ENCODE measurements around the gene LHFPL6.
A peak's percentile ranks its signal among the peaks of the same experiment; 100 is the strongest.

Gene LHFPL6

DNA sequence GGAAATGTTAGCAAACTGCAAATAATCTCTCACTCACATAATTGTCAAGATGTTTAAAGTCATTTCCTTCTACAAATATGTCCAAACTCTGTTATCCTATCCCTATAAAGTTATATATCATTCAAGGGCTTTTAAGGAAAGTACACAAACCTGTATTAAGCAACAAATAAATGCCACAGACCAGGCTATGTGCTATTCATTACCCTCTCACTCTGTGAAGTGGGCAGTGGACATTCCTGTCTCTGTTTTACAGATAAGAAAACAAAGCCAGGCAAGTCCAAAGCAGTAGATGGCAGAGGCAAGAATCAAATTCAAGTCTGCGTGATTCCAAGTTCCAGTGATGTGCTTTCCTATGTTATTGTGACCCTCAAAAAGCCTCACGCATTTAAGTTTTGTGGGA is 140.6 kb downstream of the LHFPL6 start:
- no peak for DNase-seq (ENCODE audit: low read depth)

GRCh38 chr13:39461685-39462266 is 141.2 kb downstream of the LHFPL6 start:
- no peak for DNase-seq (ENCODE audit: low read depth)

DNA sequence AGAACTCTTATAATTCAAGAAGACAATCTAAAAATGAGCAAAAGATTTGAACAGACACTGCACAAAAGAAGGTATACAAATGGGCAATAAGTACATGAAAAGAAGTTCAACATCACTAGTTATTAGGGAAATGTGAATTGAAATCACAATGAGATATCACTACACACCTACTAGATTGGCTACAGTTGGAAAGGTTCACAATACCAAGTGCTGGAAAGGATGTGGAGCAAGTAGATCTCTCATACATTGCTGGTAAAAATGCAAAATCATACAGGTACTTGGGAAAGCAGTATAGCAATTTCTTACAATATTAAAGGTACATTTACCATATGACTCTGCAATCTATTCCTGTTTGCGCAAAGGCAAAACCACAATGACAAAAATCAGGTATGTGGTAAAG is 145.7 kb downstream of the LHFPL6 start:
- no peak for DNase-seq (ENCODE audit: low read depth)

- no peak for DNase-seq (ENCODE audit: low read depth)
Observed at GRCh38 chr13:39455521-39456175, 147.3 kb downstream of the LHFPL6 start.

DNA sequence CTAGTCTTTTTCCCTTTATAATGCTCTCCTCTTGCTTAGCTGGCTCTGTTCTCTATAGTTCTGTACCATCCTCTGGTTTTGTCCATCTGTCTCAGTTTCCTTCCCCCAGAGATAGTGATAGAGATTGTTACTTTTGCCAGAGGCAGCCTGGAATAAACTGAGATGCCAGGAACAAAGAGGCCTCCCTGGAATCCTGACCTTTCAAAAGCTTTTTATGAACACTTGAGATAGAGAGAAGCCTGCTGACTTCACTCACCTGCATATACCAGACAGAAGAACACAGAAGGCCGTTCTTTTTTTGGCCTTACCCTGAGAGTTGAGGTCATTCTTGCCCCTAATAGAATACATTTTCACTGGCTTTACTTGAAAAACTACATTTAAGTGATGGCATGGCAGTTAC is 150.2 kb downstream of the LHFPL6 start:
- DNase-seq (ENCODE audit: low read depth), result no peak

GRCh38 chr13:39452417-39452816 is 150.6 kb downstream of the LHFPL6 start:
- no peak for DNase-seq (ENCODE audit: low read depth)

GRCh38 chr13:39451860-39452301 is 151.1 kb downstream of the LHFPL6 start:
- peak; percentile 22 for DNase-seq (ENCODE audit: low read depth)

DNA sequence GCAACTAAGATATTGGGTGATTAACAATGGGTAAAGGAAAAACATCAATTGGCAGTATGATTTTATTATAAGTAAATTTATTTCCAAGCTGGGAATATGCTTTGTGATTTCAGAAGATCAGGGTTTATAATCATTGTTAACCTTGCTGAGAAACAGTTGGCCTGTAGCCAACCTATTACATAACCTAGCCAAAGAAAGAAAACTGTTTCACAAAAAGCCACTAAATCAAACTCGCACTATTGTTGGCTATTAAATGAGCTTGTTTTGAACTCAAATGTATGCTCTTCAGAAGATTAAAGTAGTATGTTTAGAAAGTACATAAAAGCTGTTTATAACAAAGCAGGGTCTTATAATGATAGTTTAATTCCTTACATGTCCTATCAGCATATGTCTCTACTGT is 151.7 kb downstream of the LHFPL6 start:
- DNase-seq (ENCODE audit: low read depth), result no peak

- DNase-seq (ENCODE audit: low read depth), result no peak
Observed at GRCh38 chr13:39450176-39450575, 152.8 kb downstream of the LHFPL6 start.

DNA sequence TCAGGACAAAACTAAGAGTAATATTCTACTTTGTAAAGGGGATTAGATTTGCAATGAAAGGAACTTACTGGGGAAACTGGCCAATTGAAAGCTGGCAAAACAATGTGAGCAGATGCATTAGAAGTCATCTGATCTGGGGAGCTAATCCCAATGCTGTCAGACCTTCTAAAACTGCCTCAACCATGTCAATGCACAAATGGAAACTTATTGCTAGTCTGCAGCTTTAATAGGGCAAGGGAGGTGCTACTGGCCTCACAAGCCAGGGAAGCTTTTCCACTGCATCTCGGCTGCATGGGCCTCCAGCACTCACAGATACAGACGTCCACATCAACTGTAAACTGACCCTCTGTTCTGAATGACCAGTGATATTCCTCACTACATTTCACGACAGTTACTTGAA is 154.2 kb downstream of the LHFPL6 start:
- peak; percentile 40 for DNase-seq (ENCODE audit: low read depth)

DNA sequence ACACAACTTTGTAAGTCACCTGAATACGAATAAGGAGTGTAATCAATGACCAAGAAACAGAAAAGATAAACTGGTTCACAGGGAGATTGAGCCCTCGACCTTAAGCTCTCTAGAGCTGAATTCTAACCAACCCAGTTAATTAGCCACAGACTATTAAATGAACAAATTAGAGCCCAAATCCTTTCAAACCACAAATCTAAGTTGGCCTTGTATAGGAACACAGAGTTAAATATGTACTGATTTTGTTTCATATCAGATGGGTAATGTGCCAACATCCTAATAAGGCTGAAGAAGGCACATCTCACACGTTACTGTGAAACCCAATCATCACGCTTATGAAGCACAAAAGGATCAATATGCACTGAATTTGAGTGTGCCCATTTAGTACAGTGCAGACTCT is 156.1 kb downstream of the LHFPL6 start:
- no peak for DNase-seq (ENCODE audit: low read depth)

GRCh38 chr13:39444866-39445265 is 158.1 kb downstream of the LHFPL6 start:
- DNase-seq (ENCODE audit: low read depth), result no peak

GRCh38 chr13:39433651-39434050 is 169.3 kb downstream of the LHFPL6 start:
- DNase-seq (ENCODE audit: low read depth), result no peak

GRCh38 chr13:39432196-39432595 is 170.8 kb downstream of the LHFPL6 start:
- no peak for DNase-seq (ENCODE audit: low read depth)

DNA sequence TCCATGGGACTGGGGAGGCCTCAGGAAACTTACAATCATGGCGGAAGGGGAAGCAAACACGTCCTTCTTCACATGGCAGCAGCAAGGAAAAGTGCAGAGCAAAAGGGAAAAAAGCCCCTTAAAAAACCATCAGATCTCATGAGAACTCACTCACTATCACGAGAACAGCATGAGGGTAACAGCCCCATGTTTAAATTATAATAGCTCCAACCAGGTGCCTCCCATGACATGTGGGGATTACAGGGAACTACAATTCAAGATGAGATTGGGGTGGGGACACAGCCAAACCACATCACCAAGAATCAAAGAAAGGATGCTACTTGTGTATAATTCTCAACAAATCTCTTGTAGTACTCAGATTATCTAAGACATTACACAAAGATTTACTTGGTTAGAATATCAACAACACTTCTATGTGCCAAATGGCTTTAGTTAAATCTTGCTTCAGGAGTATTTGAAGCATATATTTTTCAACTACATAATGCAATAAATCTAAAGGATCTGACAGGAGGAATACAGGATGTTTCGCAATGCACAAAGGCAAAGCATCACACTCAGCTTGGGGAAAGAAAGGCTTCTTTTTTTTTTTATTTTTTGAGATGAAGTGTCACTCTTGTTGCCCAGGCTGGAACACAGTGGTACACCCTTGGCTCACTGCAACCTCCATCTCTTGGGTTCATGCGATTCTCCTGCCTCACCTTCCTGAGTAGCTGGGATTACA is 180.0 kb downstream of the LHFPL6 start:
- no peak for DNase-seq (ENCODE audit: low read depth)

GRCh38 chr13:39419876-39420275 is 183.1 kb downstream of the LHFPL6 start:
- DNase-seq (ENCODE audit: low read depth), result no peak

- no peak for DNase-seq (ENCODE audit: low read depth)
Observed at GRCh38 chr13:39419068-39419467, 183.9 kb downstream of the LHFPL6 start.

DNA sequence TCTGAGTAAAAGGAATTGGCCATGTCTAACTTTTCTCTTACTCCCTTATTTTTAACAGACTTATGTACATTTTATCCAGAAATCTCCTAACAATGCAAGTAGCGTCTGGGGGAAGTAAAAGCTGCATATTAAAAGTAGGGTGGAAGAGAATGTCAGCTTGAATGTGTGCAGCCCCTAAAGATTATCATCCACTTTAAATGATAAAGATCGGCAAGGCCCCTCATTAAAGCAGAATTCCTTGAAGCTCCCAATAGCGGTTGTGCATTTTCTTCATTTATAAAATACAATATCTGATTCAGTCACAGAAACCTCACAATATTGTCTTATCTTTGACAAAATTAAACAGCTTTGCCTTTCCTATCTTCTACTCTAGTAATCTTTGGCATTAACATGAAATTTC is 184.6 kb downstream of the LHFPL6 start:
- no peak for DNase-seq (ENCODE audit: low read depth)

DNA sequence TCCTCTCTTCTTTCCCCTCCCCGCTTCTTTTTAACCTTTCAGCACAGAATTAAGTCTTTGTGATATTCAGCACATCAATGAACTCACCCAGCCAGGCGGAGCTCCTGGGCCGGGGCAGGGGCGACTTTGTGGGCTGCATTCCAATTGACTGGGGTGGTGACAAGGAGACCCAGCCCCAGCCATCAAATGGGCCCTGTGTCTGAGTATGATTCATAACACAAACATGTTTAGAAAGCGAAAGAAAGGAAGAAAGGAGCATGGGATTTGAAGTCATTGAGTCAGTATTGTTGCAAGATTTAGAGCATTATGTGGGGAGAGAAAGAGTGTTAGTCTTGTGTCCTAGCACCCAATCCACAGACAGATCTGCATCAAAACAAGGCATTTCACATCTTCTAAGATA is 185.3 kb downstream of the LHFPL6 start:
- no peak for DNase-seq (ENCODE audit: low read depth)

- DNase-seq (ENCODE audit: low read depth), result no peak
Observed at GRCh38 chr13:39417131-39417530, 185.9 kb downstream of the LHFPL6 start.

DNA sequence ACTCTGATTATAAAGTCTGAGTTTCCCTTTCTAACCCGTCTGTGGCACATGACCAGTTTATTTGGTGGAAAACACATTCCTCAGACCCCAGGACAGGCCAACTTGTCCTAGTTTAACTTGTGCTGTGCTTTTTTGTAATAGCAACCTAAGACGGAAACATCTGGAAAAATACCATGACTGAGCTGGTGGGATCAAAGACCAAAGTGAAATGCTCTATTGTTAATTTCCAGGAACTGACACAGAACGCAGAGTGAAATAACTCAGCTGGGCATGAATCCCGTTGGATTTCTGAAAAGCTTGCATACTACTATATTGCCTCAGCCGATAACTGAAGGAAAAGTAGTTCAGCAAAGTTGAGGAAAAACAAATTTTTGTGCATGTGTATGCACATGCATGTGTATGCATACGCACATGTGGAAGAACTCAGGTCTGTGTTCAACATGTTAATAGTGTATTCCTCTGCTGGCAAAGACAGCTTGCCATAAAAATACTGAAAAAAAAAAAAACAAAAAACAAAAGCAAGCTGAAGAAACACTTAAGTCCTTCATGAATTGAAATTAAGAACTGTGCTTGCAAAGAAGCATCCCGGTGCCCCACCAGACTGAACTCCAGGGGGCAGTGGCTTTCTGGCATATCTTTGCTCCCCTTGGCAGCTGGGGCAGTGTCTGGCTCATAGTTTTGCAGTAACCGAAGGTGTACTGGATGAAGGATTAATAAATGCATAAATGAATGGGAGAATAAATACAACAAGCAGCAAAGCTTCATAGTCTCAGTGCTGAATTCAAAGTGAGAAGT is 187.8 kb downstream of the LHFPL6 start:
- DNase-seq (ENCODE audit: low read depth), result peak; percentile 28

- no peak for DNase-seq (ENCODE audit: low read depth)
Observed at GRCh38 chr13:39414339-39414738, 188.7 kb downstream of the LHFPL6 start.

GRCh38 chr13:39411511-39411910 is 191.5 kb downstream of the LHFPL6 start:
- DNase-seq (ENCODE audit: low read depth), result no peak
